ENCODE results near the gene CHD6. TPM values are rescaled to one million over a fixed set of nuclear protein-coding genes. Genes with fewer than 3 reads are reported as not detected.

The CHD6 gene
- total RNA-seq, 1 experiment from 2014 or later, result 26.6 TPM

GRCh38 chr20:41553142-41553879 is 64.9 kb downstream of the CHD6 start (continued):
- TF ChIP-seq EZH2phosphoT487 (IDR thresholded peaks at IDR 0.05; ENCODE audit: borderline replicate concordance), result no peak
- no peak for TF ChIP-seq REST (IDR thresholded peaks at IDR 0.05; ENCODE audit: low read depth)

GRCh38 chr20:41552295-41553068 is 65.7 kb downstream of the CHD6 start:
- BruUV-seq (replicated peaks), result no TSS peak
- POLR2A ChIA-PET, result no interaction called here
- Histone ChIP-seq H3K4me1 (ENCODE audit: control insufficient read depth in 1 of 2, insufficient read depth in 2 of 2, low read length in 2 of 2) (peaks cover 0 to 4% of the 10 kb centered on the region in 2 experiments; a peak in 2 of 4 replicates), H4K20me1 (ENCODE audit: insufficient read depth) (no peaks in the 10 kb centered on the region), H3K27ac (ENCODE audit: low read depth, low read length) (no peak overlapping the region), H3K9me3 (ENCODE audit: control insufficient read depth in 1 of 2, insufficient read depth in 1 of 2, low read depth in 1 of 2, low read length in 2 of 2) (no peaks in the 10 kb centered on the region), H3K9ac (ENCODE audit: low read length) (no peak overlapping the region), H3K9me2 (ENCODE audit: insufficient read depth) (no peaks in the 10 kb centered on the region), H2AFZ (ENCODE audit: low read depth, low read length, poor library complexity, severe bottlenecking) (no peak overlapping the region), H3K36me3 (ENCODE audit: control insufficient read depth in 1 of 2, insufficient read depth in 2 of 2, low read length in 2 of 2) (no peaks in the 10 kb centered on the region), H3K79me2 (ENCODE audit: insufficient read depth, low read length) (no peaks in the 10 kb centered on the region), H3K27me3 (ENCODE audit: insufficient read depth, low read length) (no peaks in the 10 kb centered on the region), H3K4me3 (replicated peaks in 1 of 2; ENCODE audit: low read depth in 1 of 2, low read length in 2 of 2) (no peak overlapping the region), H3K4me2 (ENCODE audit: low read length) (no peak overlapping the region)
- CTCF ChIA-PET, result no interaction called here
- RAD21 ChIA-PET (ENCODE audit: low non-redundant PET in 1 of 2, low total read pairs in 2 of 2, uncharacterized antibody in 2 of 2, unreplicated experiment in 2 of 2), result no interaction called here
- DNase-seq (ENCODE audit: low read depth, low spot score) (no peak), ATAC-seq (no peak)
- TF ChIP-seq EZH2 (IDR thresholded peaks at IDR 0.05) (no peak), SP1 (IDR thresholded peaks at IDR 0.05; ENCODE audit: low read depth) (no peak), ATF3 (IDR thresholded peaks at IDR 0.05) (no peak)
- intact Hi-C loops (cut with micrococcal nuclease), result no loop called here

Measured in HCT116 (cell line).